Activated CD4-positive, alpha-beta T cell treated with anti-CD3 and anti-CD28 coated beads, Interleukin-2, amount 50 U/mL, for 16 hours (primary cell): ENCODE results near the gene VSTM2A.
"Not testable (repeated sequence)": the region's sequence is repeated elsewhere in the genome, so short reads cannot be mapped to it uniquely, and the experiment has no call there.

Experiments used
- DNase-seq: peaks from one replicate; pipeline ENCODE4 v3.0.0-alpha.2; 2020

Gene VSTM2A, protein sequence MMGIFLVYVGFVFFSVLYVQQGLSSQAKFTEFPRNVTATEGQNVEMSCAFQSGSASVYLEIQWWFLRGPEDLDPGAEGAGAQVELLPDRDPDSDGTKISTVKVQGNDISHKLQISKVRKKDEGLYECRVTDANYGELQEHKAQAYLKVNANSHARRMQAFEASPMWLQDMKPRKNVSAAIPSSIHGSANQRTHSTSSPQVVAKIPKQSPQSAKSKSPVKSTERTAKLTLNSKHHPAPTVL

DNA sequence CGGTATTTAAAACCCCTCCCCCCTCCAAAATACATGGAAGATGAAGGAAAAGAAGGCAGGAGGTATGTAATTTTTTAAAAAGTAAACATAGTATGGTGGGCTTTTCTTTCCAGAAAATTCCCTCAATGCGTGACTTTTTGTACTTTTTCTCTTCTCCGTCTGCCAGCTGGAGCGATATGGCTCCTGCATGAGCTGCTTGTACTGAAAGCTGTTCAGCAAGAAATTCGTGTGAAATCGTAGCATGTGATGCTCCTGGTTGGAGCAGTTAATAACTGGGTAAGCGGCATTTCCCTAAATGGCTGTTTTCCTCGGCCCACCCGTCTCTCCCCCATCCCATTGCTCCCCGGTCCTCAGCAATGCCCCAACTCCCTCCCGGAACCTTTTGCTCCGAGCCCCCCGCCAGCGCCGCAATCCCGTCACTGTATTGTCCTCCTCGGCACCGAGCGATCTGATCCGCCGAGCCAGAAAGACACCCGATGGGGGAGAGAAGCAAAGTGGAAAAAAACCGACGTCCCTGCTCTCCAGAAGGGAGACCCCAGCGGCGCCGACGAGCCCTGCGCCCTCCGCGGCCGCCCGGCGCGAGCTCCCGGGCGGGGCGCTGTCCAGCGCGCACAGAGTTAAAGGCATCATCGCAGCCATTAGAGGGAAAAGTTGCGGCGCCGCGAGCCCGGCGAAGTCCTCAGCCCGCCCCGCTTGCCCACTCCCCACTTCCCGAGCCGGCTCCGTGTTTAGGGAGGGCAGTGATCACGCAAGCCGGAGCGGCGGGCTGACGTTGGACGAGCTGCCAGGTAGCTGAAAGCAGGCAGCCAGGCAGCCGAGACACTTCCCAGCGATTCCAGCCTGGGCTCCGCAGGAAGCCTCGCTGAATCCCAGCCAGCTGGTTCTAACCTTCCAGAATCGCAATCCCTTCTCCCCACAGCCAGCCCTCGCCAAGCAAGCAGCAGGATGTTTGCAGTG is at the start of gene VSTM2A:
TSS of gene VSTM2A (plus strand) at position 707 of the 957 bp plus-strand sequence. CDS start 356 bp downstream, outside the sequence.
- DNase-seq: no peak

DNA sequence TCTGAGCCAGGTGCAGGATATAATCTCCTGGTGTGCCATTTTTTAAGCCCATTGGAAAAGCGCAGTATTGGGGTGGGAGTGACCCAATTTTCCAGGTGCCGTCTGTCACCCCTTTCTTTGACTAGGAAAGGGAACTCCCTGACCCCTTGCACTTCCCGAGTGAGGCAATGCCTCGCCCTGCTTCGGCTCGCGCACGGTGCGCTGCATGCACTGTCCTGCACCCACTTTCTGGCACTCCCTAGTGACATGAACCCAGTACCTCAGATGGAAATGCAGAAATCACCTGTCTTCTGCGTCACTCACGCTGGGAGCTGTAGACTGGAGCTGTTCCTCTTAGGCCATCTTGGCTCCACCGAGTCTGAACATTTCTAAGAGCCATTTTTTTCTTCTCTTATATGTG is 37.6 kb upstream of the VSTM2A start:
- DNase-seq: not testable (repeated sequence)

DNA sequence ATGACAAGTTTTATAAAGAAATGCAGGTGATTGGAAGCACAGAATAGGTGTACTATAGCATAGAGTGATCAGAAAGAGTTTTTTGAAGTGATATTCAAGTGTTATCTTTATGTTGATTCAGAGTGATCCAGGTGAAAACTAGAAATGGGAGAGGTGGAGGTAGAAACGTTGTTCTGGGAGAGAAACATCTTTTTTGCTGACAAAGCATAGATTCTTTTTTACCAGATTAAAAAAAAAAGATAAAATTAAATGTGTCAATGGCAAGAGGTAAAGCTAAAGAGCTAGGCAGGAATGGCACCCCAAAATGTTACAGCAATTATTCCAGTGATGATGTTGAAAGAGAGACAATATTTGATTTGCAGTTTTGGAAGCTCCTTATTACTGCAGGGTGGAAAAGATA is 12.6 kb upstream of the VSTM2A start:
- DNase-seq: no peak

DNA sequence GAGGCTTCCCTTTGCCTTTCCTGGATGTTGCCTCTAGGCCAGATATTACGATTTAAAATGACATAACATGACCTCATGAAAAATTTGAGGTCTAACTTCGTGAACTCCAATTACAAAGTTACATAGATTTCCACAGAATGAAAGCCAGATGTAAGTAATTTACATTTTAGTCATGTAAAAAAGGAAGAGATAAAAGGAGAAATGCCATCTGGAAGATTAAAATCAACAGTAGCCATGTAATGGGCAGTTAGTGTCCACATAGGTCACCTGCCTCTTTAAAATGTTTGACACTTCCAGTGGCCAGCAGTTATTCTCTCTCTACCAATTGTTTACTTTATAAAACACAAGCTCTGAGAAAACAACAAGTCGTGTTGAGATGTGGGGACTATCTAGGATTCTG is 4.1 kb upstream of the VSTM2A start:
- DNase-seq: no peak

DNA sequence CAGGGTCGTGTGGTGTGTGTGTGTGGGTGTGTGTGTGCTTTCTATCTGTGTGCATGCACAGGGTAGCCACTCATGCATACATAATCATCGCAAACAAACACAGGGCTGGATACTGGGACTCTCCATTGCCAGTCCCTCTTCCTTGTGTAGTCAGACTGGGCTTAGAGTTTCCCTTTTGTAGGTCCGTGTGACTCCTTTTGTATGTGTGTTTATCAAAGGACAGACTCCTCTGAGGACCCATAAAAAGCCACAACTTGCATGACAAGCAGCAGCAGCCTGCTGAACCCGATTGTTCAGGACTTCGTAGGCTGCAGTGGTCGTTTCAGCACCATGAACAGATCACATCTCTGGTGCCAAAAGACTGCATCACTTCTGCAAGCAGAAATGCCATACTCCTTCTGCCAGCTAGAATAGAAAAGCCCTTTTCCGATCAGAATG is 895 bp downstream of the VSTM2A start:
- no peak for DNase-seq

DNA sequence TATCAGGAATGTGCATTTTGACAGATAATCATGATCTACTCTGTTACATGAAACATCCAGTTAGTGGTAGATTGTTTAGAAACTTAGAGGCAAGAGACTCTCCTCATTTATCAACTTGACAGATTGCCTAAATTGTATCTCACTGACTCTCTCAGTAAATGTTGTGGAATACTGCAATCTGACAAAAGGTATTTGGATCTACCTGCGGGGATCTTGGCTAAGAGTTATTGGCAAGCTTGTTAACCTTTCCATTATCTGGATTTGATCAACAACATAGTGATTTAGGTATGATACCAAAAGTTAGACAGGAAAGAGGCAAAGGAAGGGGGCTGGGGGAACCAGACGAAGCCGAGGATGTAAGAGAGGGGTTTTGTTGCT is 2.0 kb downstream of the VSTM2A start:
- no peak for DNase-seq

DNA sequence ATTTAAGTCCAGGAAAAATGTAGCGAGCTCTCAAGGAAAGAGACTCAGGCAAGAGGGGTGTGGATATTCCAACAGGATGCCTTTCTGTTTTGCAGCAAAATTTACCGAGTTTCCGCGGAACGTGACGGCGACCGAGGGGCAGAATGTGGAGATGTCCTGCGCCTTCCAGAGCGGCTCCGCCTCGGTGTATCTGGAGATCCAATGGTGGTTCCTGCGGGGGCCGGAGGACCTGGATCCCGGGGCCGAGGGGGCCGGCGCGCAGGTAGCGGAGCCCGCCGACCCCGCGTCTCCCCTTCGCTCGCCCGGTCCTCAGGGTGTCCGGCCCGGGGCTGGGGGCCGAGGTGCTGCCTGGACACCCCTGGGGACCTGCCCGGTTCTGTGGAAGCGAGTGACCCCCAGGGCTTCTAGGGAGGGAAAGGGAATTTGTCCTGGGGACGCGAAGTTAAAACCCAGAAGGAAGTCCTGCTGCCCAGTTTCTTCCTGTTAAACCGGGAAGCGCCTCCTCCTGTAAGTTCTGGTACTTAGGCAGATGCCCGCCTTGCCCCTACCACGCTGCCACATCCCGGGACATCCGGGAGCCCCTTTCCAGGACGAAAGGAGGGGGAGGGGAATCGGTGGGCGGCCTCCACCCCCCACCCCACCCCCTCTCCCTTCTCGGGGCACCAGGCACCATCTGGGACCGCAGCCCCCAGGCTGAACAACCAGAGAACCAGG is 2.5 kb downstream of the VSTM2A start:
- DNase-seq: no peak

DNA sequence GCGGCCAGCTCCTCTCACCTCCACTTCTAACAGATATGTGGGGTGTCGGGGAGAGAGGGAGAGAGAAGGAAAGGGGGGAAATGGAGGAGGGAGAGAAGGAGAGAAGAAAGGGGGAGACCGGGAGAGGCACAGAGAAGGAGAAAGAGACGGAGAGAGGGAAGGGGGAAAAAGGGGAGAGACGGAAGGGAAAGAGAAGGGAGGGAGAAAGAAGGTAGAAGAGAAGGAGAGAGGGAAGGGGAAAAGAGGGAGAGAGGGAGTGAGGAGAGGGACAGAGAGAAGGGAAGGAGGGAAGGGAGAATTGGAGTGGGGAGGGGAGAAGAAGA is 3.0 kb downstream of the VSTM2A start:
- no peak for DNase-seq

DNA sequence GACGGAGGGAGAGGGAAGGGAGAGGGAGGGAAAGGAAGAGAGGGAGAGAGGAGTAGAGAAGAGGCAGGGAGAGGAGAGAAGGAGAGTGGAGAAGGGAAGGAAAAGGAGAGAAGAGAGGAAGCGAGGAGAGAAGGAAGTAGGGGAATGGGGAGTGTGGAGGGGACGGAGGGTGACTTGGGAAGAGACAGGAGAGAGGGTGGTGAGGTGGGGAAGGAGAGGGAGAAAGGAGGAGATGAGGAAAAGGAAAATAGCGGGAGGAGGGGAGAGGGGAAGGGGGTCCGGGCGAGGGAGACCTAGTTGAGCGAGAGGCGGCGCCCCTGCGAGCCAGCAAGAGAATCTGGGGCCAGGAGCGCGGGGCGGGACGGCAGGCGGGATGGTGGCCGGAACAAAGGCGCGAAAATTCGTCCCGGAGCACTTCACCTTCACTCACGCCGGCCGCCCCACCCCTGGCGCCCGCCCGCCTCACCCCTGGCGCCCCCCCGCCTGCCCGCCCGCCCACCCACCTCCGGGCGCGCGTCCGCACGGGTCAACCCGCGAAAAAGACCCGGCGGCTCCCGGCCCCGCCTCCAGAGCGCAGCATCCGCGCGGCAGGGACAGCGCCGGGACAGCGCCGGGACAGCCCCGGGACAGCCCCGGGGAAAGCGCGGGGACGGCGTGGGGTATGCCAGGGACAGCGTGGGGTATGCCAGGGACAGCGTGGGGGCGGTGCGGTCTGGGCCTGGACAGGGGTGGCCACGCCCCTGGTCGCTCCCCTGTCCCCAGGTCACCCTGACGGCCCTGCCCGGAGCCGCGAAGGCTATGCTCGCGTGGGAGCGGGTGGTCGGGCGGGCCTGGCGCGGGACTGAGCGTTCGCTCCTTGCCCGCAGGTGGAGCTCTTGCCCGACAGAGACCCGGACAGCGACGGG is 4.2 kb downstream of the VSTM2A start:
- DNase-seq: peak; percentile 1

DNA sequence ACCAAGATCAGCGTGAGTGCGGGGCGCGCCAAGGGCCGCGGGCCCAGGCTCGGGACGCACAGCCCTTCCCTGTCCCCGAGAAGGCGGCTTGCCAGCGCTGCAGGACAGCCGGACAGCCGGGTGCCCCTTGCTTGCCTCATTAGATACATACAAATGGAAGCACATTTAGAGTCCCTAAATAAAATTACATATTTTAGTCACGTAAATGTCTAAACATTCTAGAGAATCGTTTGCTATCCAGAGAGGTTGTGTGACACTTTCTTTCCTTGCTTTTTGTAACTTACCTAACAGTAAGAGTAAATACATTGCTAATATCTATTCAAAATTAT is 4.8 kb downstream of the VSTM2A start:
- no peak for DNase-seq

DNA sequence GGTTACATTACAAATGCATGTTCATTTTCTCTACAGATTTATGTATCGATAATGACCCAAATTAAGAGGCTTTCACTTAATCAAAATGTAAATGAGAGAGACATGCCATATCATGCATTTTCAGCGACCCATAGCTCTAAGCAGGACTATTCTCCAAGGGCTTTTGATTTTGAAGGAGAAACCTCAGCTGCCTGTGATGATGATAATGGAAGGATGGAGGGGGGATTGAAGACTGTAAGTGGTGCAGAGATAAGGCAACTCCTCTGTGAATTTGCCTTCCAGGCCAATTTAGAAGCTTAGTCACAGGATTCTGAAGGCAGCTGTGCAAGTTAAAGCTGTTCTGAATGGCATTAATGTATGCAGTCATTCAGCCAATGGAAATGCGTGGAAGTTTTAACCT is 8.3 kb downstream of the VSTM2A start:
- DNase-seq: no peak

DNA sequence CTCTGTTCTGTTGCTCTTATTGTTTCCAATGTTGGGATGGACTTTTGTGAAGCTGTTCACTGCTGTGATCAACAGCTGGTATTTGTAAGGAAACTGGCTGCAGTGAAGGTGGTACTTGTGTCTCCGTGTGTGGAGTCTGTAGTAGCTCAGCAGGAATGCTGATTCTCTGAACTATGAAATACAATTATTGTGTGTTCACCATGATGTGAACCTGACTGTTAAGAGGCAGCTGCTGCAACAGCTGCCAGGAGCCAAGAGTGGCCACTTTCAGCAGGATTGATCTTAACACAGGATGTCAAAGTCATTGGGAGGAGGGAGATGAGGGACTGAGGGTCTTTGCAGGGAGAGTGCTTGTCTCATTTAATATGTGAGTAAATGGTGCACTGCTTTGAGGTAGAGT is 13.9 kb downstream of the VSTM2A start:
- no peak for DNase-seq

DNA sequence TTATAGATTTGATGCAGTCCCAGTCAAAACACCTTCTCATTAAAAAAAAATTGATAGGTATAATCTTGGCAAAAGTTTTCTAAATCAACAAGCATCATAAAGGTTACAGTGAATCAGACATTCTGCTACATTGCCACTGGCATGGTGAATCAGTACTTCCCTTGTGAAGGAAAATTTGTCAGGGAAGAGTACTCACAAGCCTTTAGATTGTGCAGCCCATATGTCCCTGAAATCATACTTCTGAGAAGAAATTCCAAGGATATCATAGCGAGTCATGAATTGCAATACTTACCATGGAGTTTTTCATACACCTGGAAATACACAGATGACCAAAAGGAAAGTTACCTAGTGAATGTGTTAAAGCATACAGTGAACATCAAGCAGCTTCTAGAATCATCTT is 17.2 kb downstream of the VSTM2A start:
- no peak for DNase-seq

DNA sequence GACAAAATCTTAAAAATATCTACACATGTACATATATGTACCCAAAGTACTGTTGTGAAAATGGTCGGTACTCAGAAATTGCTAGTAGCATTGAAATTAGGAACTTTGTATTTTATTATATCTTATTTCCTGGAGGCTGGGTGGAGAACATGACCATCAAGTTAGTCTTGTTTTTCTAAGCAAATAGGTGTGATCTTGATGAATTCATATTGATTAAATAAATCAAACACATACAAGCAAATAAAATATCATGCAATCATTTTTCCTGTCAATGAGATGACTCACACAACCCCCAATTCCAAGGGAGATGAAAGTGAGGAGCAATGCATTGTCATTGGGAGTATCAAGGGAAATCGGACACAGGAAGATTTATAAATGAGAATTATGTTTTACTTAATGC is 18.0 kb downstream of the VSTM2A start:
- DNase-seq: no peak

DNA sequence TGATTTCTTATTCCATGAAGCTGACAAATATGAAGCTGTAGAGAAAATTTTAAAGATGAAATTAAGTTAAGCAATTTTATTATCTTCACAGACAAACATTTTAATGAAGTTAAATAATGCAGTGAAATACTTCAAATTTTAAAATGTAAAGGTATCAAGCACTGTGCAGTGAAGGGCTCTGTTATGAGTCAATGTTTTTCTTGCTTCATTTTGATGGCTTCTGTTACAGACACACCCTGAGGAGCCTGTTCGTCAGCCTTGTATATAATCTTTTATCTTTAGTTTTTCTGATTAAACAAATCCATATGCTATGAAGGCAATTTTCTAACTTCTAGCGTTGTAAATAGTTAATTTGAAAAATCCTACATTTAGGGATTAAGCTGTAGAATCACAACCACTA is 18.5 kb downstream of the VSTM2A start:
- no peak for DNase-seq

DNA sequence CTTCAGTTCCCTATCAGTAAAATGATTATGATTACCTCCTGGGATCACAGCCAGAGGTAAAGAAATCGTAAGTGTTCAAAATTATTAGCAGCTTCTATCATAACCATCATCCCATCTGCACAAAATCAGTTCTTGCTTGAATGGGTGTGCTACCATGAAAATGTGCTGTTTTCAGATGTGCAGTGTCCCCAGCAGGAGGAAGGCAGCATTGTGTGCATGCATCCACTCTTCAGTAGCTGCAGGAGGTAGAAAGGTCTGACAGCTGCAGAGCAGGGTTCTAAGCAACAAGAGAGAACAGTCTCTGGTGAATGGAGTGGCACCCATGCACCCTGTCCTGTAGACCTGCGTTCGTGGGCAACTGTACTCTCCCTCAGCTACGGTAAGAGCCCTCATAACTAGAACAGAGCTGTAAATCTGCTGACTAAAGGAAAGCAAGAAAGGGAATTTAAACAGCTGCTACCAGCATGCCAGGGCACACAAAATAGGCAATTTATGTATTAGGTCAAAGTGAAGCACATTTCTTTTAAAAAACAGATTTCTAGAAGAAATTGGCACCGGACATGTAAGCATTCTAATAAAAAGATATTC is 21.2 kb downstream of the VSTM2A start:
- no peak for DNase-seq

DNA sequence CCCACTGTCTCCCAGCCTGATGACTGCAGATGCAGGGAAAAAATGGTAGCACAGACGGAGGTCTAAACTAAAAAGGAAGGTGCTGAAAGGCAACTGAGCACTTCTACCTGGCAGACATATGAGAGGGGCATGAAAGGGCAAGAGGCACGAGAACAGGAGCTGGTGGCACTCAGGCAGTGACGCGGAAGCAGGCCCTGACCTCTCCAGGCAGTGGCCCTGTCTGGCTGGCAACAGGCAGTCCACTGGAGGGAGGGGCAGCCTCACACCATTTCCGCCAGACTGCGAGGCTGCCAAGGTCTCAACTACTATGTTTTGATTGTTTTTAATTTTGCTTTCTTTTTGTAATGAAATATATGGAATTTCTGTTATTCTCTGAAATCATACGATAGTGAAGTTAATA is 23.3 kb downstream of the VSTM2A start:
- no peak for DNase-seq

DNA sequence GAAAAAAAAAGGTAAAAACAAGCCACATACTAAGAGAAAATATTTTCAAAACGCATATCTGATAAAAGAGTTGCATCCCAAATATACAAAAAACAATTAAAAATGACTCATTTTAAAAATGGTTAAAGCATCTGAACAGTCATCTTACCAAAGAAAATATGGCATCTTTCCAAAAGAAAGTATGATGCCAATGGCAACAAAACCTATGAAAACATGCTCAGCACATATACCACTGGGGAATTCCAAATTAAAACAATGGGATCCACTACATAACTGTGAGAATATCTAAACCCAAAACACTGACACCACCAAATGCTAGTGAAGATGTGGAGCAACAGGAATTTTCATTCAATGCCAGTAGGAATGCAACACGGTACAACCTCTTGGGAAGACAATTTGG is 39.3 kb downstream of the VSTM2A start:
- DNase-seq: no peak

DNA sequence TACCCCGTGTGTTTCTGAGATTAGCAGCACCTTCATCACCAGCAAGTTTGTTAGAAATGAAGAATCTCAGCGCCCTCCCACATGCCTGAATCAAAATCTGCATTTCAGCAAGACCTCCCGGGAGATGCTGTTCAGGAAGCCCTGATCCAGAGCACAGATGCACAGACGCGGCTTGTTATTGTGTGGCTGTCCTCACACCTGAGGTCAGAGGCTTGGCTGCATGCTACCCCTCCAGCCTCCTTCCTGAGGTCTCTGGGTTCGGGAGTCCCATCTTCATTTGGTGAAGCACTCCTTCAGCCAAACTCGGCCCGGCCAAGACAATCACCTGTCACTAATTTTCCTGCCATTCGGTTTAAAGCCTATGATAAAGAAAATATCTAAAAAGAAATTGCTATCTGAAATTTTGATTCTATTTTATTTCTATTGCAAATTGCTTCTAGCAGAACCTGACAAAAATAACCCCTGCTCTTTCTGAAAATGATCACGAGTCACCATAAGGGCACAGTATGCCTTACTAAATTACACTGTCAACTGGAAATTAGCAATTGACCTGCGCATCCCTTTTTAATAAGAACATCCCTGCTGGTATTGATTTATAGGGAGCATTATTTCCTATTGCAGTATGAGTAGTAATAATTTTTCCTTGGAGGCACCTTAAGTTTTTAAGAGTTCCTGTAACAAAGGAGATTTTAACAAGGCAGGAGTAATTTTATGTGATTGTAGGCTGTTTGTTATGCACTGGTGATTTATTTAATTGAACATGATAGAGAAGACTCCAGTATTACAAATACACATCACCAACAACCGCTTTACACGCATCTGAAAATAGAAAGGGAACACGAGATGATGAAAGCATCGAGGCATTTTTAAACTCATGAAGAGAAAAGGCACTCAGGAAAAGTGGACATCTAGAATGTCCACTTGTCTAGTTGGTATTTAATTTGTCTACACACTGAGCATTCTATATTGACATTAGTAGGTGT is 49.5 kb downstream of the VSTM2A start:
- no peak for DNase-seq

DNA sequence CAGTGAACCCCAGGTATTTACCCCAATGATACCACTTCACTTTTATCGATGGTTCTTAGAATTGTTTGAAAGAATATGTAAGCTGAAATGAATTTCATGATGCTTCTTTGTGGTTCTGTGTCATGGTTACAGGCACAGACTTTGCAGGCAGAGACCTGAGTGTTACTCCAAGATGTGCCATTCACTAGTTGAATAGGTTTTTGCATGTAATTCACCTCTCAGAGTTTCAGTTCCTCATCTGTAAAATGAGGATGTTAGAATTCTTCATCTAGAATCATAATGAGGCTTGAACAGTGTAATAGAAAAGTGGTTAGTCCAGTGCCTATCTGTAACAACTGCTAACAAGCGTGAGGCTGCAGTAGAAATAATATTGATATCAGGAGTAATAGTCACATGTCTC is 54.6 kb downstream of the VSTM2A start:
- no peak for DNase-seq

DNA sequence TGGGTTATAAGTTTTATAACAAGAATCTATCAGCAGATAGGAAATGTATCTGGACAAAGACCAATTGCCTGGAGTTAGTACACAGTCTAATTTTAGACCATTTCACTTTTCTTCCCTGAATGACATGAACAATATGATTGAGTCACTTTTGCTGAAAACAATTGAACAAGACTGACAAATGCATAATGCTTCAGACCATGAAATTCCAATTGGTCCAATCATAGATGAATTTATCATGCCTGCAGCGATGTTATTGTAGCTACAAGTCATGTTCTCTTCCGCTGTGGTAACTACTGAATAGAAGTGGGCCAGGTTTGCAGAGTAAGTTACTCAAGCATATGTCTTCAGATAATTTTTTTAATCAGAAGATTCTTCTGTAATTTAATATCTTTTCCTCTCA is 73.4 kb downstream of the VSTM2A start:
- no peak for DNase-seq
